Osteoblast (primary cell): ENCODE results near the gene GPR137B. TPM values are rescaled to one million over a fixed set of nuclear protein-coding genes. Genes with fewer than 3 reads are reported as not detected.

Experiments used
- DNase-seq: peaks from one replicate; pipeline ENCODE4 v3.0.0; 2011; ENCODE audit warnings: low spot score, mixed read lengths; ENCODE audit not compliant: insufficient read length; ENCODE audit errors: missing footprints
- H2AFZ ChIP-seq: 2 replicates; pipeline ENCODE4 v1.6.0; 2011; ENCODE audit warnings: mild to moderate bottlenecking, low read length
- H3K27ac ChIP-seq: 2 replicates; pipeline ENCODE4 v1.5.1; 2011; ENCODE audit warnings: mild to moderate bottlenecking, low read depth, low read length, moderate library complexity
- H3K27me3 ChIP-seq: 2 replicates; pipeline ENCODE4 v1.6.0; 2012; ENCODE audit warnings: mild to moderate bottlenecking, control low read depth, inconsistent platforms, low read length, moderate library complexity; ENCODE audit not compliant: insufficient read depth
- H3K36me3 ChIP-seq: 2 replicates; pipeline ENCODE4 v1.5.1; 2011; ENCODE audit warnings: mild to moderate bottlenecking, low read length, control low read depth, moderate library complexity; ENCODE audit not compliant: insufficient read depth
- H3K4me1 ChIP-seq: 2 replicates; pipeline ENCODE4 v1.5.1; 2011; ENCODE audit warnings: mild to moderate bottlenecking, low read length, control low read depth, moderate library complexity; ENCODE audit not compliant: insufficient read depth
- H3K4me2 ChIP-seq: 2 replicates; pipeline ENCODE4 v1.6.0; 2011; ENCODE audit warnings: mild to moderate bottlenecking, low read length; ENCODE audit not compliant: insufficient read depth
- H3K4me3 ChIP-seq: fragments of 200-600 bp; sonication (generic); 3 replicates; pipeline ENCODE4 v1.5.1; 2012; ENCODE audit warnings: mild to moderate bottlenecking, low read length, inconsistent platforms; ENCODE audit not compliant: insufficient read depth
- H3K79me2 ChIP-seq: 2 replicates; pipeline ENCODE4 v1.6.0; 2012; ENCODE audit warnings: mild to moderate bottlenecking, low read length, control low read depth, inconsistent platforms; ENCODE audit not compliant: insufficient read depth
- H3K9me3 ChIP-seq: 2 replicates; pipeline ENCODE4 v1.5.1; 2011; ENCODE audit warnings: low read depth, low read length, control low read depth
- H4K20me1 ChIP-seq: 2 replicates; pipeline ENCODE4 v1.6.0; 2012; ENCODE audit warnings: mild to moderate bottlenecking, low read length, control low read depth; ENCODE audit not compliant: insufficient read depth
- CTCF ChIP-seq: IDR thresholded peaks from 2 replicates; pipeline ENCODE4 v1.5.1; 2011; ENCODE audit warnings: mild to moderate bottlenecking, low read depth, low read length, moderate library complexity; ENCODE audit errors: extremely low read depth
- total RNA-seq: library from RNA; depleted of rRNA; stranded (reverse); fragments of >200 nt; gene quantifications from 2 replicates; pipeline ENCODE4 v1.2.3, GENCODE V29; 2012

Gene GPR137B
- total RNA-seq, 1 donor: 23.5 TPM

GRCh38 chr1:236102611-236103010, 39.7 kb upstream of the GPR137B start:
- no peak overlapping the region for H3K27ac ChIP-seq
- DNase-seq: no peak
- no peak overlapping the region for H3K4me3 ChIP-seq
- no peak overlapping the region for H3K4me2 ChIP-seq
- no peaks in the 10 kb centered on the region for H3K79me2 ChIP-seq
- no peak for TF ChIP-seq CTCF
- peaks cover 10% of the 10 kb centered on the region for H3K27me3 ChIP-seq
- no peak overlapping the region for H2AFZ ChIP-seq
- H3K36me3 ChIP-seq: no peaks in the 10 kb centered on the region
- H3K4me1 ChIP-seq: no peaks in the 10 kb centered on the region
- H3K9me3 ChIP-seq: no peaks in the 10 kb centered on the region
- H4K20me1 ChIP-seq: no peaks in the 10 kb centered on the region

- no peaks in the 10 kb centered on the region for H3K9me3 ChIP-seq
- H3K4me3 ChIP-seq: no peak overlapping the region
- no peak overlapping the region for H3K27ac ChIP-seq
- peaks cover 10% of the 10 kb centered on the region for H3K27me3 ChIP-seq
- no peak for TF ChIP-seq CTCF
- no peaks in the 10 kb centered on the region for H3K4me1 ChIP-seq
- H2AFZ ChIP-seq: no peak overlapping the region
- H4K20me1 ChIP-seq: no peaks in the 10 kb centered on the region
- no peaks in the 10 kb centered on the region for H3K36me3 ChIP-seq
- peak overlapping the region; percentile 26 for H3K4me2 ChIP-seq
- H3K79me2 ChIP-seq: no peaks in the 10 kb centered on the region
- DNase-seq: no peak
Measured at GRCh38 chr1:236103059-236103458, 39.3 kb upstream of the GPR137B start.

- Histone ChIP-seq H3K36me3 (no peaks in the 10 kb centered on the region), H3K79me2 (no peaks in the 10 kb centered on the region), H3K9me3 (no peaks in the 10 kb centered on the region), H3K27ac (no peak overlapping the region), H3K4me3 (no peak overlapping the region), H2AFZ (peak overlapping the region; percentile 65), H3K27me3 (peaks cover 10% of the 10 kb centered on the region), H3K4me2 (peak overlapping the region; percentile 45), H4K20me1 (no peaks in the 10 kb centered on the region), H3K4me1 (no peaks in the 10 kb centered on the region)
- TF ChIP-seq CTCF: peak; percentile 89
- peak; percentile 95 for DNase-seq
Measured at GRCh38 chr1:236103646-236104218, 38.6 kb upstream of the GPR137B start.

- Histone ChIP-seq H3K27ac (no peak overlapping the region), H3K79me2 (no peaks in the 10 kb centered on the region), H3K36me3 (no peaks in the 10 kb centered on the region), H3K4me2 (no peak overlapping the region), H3K27me3 (no peaks in the 10 kb centered on the region), H3K4me1 (no peaks in the 10 kb centered on the region), H4K20me1 (no peaks in the 10 kb centered on the region), H3K4me3 (no peak overlapping the region), H3K9me3 (no peaks in the 10 kb centered on the region), H2AFZ (no peak overlapping the region)
- TF ChIP-seq CTCF: no peak
- no peak for DNase-seq
Measured at GRCh38 chr1:236107121-236107907, 35.0 kb upstream of the GPR137B start.
